GM18502 (cell line): ENCODE data around the gene FAAP20.

Experiments used
- ATAC-seq: cut with Tn5 transposase; IDR thresholded peaks from one replicate; pipeline ENCODE4 v1.9.1; 2021; ENCODE audit warnings: mild to moderate bottlenecking; ENCODE audit not compliant: unreplicated experiment, poor library complexity

The FAAP20 gene

GRCh38 chr1:2212532-2213491 lies 18.2 kb upstream of the FAAP20 start:
- ATAC-seq, result no peak

- no peak for ATAC-seq
Measured at GRCh38 chr1:2212274-2212531, 17.6 kb upstream of the FAAP20 start.

- no peak for ATAC-seq
Measured at GRCh38 chr1:2210786-2211185, 16.2 kb upstream of the FAAP20 start.

- no peak for ATAC-seq
Measured at GRCh38 chr1:2210084-2210653, 15.6 kb upstream of the FAAP20 start.

GRCh38 chr1:2209400-2210083 lies 15.0 kb upstream of the FAAP20 start:
- ATAC-seq, result no peak

GRCh38 chr1:2208309-2209239 lies 14.0 kb upstream of the FAAP20 start:
- no peak for ATAC-seq

GRCh38 chr1:2206813-2207487 lies 12.4 kb upstream of the FAAP20 start:
- ATAC-seq, result no peak

GRCh38 chr1:2205191-2205952 lies 10.8 kb upstream of the FAAP20 start:
- ATAC-seq, result peak; percentile 79

- ATAC-seq, result peak; percentile 34
Measured at GRCh38 chr1:2204415-2205190, 10.0 kb upstream of the FAAP20 start.

- no peak for ATAC-seq
Measured at GRCh38 chr1:2203671-2204414, 9.3 kb upstream of the FAAP20 start.

GRCh38 chr1:2202843-2203601 lies 8.4 kb upstream of the FAAP20 start:
- no peak for ATAC-seq

- ATAC-seq, result no peak
Measured at GRCh38 chr1:2202008-2202575, 7.5 kb upstream of the FAAP20 start.

- ATAC-seq, result no peak
Measured at GRCh38 chr1:2201062-2201461, 6.5 kb upstream of the FAAP20 start.

- ATAC-seq, result no peak
Measured at GRCh38 chr1:2200308-2200943, 5.9 kb upstream of the FAAP20 start.

- ATAC-seq, result peak; percentile 27
Measured at GRCh38 chr1:2199042-2199810, 4.7 kb upstream of the FAAP20 start.
